HG02642 (cell line): ENCODE measurements around the gene CFAP74.

ENCODE experiments used
- ATAC-seq: cut with Tn5 transposase; IDR thresholded peaks from one replicate; pipeline ENCODE4 v1.9.1; 2021; ENCODE audit warnings: mild to moderate bottlenecking; ENCODE audit not compliant: unreplicated experiment, poor library complexity

The CFAP74 gene, protein sequence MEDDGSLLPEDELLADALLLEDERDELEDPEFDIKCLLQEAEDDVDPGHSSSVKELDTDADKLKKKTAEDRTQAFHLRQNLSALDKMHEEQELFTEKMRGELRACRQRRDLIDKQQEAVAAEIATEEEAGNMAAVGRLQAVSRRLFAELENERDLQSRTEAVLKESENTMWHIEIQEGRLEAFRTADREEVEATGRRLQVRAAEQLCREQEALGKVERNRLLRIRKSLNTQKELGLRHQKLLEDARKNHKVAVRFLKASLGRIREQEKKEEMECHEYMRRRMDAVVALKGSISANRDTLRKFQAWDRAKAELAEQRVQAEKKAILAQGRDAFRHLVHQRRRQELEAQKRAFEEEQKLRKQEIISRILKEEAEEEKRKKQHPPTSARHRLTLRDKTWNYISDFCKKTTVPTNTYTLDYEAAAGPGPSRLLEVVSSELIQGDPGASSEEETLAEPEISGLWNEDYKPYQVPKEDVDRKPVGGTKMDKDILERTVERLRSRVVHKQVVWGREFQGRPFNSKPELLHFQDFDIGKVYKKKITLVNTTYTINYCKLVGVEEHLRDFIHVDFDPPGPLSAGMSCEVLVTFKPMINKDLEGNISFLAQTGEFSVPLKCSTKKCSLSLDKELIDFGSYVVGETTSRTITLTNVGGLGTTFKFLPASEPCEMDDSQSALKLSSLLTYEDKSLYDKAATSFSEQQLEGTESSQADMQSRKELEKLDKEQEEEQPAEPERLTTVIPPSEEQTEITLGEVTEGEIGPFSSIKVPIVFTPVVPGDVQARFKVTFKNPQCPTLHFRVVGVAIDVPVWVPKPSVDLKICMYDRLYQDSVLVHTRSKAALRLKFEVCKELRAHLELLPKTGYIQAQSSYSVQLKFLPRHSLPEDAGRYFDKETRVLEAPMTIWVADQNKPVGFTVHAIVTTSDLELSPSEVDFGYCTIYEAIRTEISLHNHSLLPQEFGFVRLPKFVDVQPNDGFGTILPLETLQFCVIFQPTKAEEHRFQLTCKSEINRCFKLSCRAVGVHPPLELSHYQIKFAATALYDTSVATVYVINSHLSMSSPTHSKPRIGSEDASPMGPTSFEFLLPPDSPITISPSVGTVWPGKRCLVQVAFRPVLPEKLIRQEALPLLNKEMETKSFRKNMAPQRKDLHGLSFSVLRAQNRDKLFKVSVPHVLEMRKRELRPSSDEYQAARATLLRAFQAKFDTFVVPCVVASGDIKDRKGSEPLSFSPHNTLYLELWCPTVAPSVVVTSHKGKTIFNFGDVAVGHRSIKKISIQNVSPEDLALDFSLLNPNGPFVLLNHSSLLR (N-terminal part only)

DNA sequence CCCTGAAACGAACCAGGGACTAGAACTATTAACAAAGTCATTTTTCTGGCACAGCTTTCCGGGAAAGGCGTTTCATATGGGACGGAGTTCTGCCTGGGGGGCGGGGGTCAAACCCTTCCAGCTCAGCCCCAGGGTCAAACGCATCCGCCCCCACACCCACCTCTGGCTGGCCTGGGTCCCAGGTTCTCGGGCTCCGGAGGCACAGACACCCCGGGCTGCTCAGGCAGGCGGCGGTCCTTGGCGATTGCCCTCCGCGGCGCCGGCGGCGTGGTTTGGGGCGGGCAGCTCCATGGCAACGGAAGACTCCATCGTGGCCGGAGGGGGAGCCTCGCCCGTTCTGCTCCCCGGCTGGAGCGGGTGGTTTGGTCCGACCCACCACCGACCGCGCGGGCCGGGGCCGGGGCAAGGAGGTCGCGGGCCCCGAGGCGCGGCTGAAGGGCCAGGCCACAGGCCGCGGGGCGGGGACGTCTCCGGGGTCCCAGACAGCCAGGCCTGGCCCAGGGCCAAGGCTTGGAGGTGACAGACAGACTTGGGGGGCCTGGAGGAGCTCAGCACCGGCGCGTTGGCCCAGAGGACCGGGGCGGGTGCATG lies at the start of gene CFAP74:
Gene CFAP74, minus strand, starts transcription at position 246 of the 591 bp plus-strand sequence. CDS start 12,830 bp downstream, outside the sequence.
- ATAC-seq, result no peak

DNA sequence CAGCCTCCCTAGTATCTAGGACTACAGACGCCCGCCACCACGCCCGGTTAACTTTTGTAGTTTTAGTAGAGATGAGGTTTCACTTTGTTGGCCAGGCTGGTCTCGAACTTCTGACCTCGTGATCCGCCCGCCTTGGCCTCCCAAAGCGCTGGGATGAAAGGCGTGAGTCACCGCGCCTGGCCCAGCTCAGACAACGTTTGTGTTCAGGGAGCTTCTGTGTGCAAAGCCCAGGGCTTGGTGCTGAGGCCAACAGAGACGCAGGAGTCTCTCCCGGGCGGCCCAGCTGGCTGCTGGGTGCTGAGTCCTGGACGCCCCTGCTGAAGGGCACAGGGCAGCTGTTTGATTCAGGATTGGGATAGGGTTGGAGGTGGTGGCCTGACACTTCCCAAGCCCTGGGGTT lies 49.6 kb upstream of the CFAP74 start:
- no peak for ATAC-seq

DNA sequence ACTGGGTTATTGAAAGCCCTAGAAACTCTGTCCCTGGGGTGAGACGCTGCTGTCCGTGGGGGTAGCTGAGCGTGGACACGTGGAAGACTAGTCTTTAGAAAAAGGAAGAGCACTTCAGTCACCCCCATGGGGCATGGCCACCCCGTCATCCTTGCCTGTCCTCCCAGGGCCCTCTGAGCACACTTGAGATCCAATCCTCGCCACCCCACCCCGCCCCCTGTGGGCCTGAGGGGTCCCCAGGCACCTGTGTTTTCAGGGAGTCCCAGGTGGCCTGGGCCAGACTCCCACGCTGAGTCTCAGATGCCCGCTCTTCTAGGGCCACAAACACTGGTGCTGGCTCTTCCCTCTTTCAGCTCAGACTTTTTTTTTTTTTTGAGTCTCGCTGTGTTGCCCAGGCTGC lies 49.2 kb upstream of the CFAP74 start:
- no peak for ATAC-seq

DNA sequence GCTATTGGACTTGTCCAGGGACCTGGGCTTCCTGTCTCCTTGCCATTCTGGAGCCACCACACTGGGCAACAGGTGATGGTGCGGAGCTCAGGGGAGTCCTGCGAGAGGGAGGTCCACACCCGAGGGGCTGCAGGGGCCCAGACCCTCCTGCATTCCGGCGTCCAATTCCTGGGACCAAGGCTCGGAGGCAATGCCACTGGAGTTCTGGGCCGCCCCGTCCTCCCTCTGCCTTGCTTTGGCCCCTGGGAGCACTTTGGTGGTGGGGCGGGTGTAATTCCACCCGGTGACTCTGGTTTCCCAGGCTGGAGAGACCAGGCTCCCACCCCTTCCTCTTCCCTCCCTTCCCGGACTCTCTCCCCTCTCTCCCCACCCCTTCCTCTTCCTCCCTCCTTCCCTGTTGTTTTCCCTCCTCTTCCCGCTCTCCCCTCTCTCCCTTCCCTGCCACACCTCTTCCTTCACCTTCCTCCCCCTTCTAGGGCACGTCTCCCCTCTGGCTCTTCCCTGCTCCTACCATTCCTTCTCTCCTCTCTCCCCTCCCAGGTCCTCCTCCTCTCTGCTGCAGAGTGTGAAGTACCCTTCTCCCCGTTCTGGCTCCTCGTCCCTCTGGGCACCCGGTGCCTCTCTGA lies 48.6 kb upstream of the CFAP74 start:
- ATAC-seq, result no peak

DNA sequence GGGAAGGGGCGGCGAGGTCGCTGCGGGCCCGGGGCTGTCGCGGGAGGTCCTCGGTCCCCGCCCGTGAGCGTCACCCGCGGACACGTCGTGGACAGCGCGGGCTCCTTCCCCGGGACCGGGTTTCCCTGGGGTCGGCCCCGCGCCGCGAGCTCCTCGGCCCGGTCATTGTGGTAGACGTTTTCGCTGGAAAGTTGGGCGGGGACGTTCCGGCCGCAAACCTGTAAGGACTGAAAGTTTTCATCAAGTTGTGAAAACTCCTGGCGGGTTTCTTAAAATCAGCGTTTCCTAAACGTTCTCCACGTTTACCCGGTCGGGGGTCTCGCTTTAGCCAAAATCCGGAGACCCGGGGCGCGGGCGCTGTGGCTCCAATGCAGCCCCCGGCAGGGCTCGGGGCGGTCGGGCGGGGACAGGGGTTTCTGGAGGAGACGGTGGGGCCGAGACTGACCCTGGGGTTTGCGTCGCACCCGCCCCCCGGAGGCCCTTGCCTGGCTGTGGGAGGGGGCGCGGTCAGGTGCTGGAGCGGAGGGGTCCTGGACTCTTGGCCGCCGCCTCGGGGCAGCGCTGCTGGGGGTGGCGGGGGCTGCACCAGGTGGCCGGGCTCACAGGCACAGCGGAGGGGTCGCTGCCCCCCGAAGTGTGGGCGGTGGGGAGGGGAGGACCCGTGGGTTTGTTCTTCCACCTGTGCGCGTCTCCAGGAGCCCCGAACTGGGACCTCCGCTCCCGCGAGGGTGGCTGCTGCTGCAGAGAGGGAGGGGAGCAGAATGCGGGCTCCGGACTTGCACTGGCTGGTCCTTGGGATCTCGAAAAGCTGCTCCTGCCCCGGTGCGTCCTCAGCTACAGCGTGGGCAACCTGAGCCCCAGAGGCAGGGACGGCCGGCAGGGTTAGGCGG lies 47.5 kb upstream of the CFAP74 start:
- no peak for ATAC-seq

DNA sequence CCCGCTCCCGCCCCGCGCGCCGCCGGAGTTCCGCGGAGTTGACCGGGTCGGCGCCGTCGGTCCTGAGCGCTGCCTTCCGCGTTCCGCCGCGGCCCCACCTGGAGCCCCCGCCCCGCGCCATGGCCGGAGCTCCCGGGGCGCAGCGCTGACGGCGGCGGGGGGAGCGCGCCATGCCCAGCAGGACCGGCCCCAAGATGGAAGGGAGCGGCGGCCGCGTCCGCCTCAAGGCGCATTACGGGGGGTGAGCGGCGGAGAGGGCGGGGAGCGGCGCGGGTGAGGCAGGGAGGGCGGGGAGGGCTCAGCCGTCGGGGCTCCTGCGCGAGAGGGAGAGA lies 46.8 kb upstream of the CFAP74 start:
- no peak for ATAC-seq

DNA sequence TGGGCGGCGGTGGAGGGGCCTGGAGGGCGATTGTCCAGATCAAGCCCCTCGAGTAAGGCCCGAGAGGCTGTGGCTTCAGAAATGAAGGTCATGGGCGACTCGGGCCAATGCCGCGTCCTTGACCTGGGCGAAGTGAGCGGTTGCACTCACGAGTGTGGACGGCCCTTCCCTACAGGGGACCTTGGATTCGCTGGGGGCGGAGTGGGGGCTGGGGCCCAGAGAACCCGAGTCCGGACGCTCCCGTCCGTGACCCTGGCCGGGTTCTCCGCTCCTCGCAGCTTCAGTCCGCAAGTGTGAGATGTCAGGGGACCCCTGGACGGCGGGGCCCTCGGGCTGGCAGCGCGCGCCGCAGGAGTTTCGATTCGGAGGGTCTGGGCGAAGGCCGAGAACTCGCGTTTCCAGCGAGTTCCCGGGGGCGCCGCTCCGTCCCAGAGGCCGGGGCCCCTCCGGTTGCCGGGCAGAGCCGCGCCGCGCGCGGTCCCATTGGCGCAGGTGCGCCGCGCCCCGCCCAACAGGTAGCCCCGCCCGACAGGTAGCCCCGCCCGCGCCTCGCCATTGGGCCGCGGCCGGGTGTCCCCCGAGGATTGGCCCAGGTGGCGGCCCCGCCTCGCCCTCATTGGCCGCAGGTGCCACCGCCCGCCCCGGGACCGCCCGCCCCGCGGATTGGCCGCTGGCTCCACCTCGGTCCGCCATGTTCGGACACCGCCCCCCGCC lies 46.3 kb upstream of the CFAP74 start, which contains the start of gene PRKCZ:
Gene PRKCZ, plus strand, starts transcription at position 694 of the 714 bp plus-strand sequence. CDS start 220 bp downstream, outside the sequence.
- no peak for ATAC-seq

DNA sequence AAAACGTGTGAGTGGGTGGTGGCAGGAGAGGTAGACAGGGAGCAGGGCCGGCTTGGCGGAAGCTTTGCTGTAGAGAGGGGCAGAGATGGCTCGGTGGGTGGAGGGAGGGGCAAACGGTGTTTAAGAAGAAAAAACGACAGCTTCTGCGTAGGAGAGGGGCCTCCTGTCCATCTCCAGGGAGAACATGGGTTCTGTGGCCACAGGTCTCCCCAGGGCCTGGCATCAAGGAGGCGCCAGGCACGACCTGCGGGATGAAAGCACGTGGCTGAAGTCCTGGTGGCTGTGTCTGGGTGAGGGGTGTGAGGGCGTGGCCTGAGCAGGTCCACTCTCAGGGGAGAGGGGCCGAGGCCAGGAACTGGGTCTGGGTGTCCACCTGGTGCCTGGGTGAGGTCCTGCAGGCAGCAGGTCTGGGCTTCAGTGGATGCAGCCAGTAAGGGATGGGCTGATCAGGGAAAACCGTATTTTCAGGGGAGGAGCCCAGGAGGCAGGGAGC lies 45.7 kb upstream of the CFAP74 start:
- ATAC-seq, result no peak

DNA sequence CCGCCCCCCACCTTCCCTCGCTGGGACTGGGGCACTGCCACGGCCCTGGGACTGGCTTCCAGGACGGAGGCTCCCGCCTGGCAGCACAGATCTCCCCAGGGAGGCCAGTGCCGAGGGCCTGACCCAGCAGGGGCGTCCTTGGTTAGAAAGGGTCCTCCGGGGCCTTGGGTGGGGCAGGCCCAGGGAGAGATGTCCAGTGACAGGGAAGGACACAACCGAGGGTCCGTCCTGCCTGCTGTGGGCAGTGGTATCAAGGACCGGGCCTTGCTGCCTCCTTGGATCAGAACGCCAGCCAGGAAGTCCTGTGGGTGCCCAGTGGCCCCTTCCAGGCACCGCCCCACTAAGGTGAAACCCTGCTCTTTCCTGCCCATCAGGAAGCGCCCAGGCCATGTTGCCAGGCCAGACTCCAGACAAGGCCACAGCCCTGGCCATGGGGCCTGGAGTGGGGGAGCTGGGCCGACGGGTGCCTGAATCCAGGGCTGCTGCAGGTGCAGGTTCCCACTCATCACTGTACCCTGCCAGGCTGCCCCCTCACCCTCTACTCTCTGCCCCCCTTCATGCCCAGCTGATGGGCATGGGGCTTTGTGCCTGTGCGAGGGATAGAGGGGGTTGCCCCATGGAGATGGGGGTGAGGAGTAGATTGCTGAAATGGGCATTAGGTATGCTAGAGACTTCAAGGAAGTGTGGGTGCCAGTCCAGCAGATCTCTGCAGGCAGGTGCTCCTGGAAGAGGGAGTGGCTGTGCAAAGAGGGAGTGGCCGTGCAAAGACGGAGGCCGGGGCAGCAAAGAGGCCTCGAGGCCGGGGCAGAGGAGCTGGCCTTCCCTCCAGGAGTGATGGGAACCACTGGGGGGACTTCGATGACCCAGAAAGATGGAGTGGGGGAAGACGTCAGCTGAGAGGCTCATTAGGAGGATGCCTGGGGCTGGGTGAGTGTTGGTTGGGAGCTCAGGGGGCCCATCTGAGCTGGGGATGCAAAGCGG lies 44.5 kb upstream of the CFAP74 start:
- ATAC-seq, result no peak

DNA sequence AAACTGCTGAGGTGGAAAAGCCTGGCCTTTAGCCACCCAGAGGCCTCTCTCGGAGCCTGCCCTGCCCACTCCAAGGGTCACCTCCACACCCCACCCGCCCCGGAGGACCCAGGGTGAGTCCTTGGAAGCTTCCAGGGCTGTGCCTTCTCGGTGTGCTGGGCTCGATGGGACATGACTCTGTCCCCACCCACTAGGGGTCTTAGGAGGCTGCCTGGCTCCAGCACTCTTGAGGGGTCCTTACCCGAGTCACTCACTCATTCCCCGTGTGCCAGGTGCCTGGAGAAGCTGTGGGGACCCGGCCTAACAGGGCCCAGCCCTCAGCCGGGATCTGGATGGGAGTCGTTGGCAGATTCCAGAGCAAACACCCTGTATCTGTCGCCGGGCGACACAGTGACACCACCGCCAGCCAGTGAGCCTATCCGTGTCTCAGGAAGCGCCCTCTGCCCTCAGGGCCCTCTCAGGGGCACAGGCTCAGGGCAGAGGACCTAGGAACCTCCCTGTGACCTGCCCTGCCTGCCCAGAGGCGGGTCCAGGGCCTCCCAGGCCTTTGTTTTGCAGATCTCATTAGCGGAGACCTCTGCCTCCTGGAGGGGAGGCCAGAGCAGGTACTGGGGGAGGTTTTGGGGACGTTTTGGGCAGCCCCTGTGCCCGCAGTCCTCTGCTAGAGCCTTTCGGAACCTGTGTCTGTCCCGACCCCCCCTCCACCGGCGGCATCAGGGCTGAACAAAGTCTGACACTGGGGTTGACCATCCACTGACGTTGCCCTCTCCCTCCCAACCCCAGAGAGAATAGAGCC lies 43.6 kb upstream of the CFAP74 start:
- ATAC-seq, result no peak

DNA sequence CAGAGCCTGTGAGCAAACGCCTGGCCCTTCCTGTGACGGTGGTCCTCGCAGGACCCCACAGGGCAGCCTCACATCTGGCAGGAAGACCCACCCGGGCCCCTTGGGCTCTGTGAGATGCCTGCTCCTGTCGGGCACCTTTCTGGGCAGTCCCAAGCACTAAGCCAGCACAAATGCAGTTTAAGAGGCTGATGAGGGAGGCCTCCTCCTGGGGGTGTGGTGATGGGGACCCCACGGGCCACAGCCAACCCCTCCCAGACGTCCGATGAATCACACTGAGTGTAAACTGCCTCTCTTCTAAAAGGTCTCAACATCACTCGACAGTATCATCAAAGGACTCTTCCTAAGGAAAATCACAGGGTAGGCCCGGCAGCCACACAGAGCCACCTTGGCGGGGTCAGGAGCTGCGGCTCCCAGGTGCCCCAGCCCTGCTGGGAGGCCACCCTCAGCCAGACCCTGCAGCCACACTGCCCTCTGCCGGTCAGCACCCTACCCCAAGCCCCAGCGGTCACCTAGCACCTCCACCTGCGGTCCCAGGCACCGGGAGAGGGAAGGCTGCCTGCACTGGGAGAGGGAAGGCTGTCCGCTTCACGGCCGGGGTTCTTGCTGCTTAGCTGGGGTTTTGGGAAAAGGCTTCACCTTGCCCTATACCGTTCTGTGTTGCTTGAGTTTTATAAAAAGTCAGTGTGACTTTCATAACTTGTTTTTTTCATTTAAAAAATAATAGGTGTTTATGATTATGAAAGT lies 42.8 kb upstream of the CFAP74 start:
- no peak for ATAC-seq

DNA sequence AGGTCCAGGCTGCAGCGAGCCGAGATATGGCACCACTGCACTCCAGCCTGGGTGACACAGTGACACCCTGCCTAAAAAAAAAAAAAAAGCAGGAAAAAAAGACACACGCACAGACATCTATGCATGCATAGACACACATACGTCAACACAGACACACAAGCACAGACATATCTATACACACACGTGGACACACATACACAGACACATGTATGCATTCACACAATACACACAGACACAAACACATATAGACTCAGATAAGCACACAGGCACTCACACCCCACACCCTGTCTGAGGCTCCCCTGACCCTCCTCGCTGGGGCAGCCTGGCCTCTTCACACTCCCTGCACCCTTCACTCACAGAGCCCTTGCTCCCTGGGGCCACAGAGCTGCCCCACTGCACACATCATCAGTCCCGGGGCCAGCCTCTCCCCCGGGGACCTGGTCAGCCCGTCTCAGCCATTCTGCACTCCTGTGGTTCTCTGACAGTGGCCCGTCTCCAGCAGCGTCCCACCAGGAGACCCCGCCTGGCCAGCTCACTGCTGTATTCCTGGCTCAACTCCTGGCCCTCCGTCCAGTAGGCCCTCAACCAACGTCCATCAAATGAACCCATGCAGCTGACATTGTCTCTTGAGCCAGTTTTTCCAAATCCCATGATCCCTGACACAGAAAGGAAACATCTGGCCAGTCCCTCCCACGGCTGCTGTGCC lies 42.0 kb upstream of the CFAP74 start:
- no peak for ATAC-seq

DNA sequence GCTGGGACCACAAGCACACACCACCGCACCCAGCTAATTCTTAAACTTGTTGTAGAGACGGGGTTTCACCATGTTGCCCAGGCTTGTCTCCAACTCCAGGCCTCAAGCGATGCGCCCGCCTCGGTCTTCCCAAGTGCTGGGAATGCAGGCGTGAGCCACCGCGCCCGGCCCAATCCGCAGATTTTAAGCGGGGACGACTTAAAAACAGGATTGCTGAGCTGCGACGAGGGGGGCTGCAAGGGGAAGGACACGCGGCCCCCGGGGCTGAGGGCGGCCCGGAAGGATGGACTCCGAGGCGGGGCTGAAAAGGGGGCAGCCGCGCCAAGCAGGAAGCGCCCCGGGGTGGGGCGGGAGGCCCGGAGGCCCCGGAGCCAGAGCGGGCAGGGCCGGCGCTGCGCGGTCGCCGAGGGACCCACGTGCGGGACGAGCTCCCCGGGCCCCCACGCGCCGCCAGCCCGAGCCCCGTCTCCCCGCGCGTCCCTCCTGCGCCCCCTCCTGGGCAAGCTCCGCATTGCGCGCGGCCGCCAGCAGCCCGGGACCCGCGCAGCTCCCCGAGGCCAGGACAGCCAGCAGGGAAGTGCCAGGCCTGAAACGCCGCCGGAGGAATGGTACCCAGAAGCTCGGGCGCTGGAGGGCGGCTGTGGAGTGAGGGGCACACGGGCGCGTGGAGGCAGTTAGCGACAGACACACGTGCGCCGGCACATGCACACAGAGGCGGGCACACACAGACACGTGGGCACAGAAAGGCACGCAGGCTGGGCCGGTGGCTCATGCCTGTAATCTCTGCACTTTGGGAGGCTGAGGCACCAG lies 41.1 kb upstream of the CFAP74 start:
- ATAC-seq, result peak; percentile 48

DNA sequence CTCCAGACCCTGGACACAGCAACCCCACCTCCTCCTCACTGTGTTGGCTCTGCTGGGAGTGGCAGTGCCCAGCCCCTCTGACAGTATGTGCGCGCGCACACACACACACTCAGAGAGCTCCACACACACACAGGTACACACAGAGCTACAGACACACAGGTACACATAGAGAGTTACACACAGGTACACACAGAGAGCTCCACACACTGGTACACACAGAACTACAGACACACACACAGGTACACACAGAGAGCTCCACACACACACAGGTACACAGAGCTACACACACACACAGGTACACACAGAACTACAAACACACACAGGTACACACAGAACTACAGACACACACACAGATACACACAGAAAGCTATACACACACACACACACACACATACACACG lies 40.3 kb upstream of the CFAP74 start:
- ATAC-seq, result no peak
